GM21360 (cell line): ENCODE measurements around the gene CYP46A1.

Experiments
- ATAC-seq: cut with Tn5 transposase; IDR thresholded peaks from one replicate; pipeline ENCODE4 v1.9.1; 2021; ENCODE audit warnings: mild to moderate bottlenecking, moderate library complexity; ENCODE audit not compliant: unreplicated experiment

Gene CYP46A1

GRCh38 chr14:99774556-99775307, 90.6 kb downstream of the CYP46A1 start:
- ATAC-seq, result no peak

- ATAC-seq, result no peak
These were observed 91.3 kb downstream of the CYP46A1 start for GRCh38 chr14:99775351-99775750.
